Measurements from ENCODE around the gene XBP1.

XBP1 gene

DNA sequence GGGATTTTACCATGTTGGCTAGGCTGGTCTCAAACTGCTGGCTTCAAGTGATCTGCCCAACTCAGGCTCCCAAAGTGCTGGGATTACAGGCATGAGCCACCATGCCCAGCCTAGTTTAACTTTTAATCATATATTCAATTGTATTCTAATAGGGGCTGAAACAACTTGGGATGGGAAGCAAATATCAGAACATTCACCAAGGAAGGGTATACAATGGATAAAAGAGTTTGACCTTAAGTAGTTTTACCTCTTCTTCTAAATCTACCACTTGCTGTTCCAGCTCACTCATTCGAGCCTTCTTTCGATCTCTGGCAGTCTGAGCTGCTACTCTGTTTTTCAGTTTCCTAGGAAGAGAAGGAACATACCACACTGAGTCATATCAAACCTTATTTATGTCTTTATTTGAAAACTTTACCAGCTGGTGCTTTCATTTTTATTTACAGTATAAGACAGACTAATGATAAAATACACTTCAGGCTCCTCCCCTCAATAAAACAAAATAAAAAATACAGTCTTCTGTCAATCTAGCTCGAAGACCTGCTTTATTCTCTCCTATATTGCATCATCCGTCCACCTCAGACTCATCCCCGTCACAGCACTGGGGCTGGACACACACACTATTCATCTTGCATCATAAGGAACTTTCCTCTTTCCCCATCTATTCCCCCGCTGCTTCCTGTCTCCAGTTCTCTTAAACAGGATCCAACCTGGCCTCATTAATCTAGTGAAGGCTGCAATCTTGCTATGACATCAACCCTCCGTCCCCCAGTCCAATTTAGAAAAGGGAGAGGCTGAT, 1.4 kb downstream of the XBP1 start:
- Histone ChIP-seq H3K9me2 (ENCODE audit: low read depth, low read length) (no peaks in the 10 kb centered on the region), H3K9ac (ENCODE audit: low read length) (peak overlapping the region; percentile 80; the same call in 1 of the 2 replicates), H3K27ac (ENCODE audit: low read depth, low read length, poor library complexity, severe bottlenecking) (no peak overlapping the region), H3K79me2 (ENCODE audit: insufficient read depth, low read length) (no peaks in the 10 kb centered on the region), H3K4me1 (ENCODE audit: insufficient read depth, low read length, severe bottlenecking) (peaks cover 35% of the 10 kb centered on the region), H3F3A (ENCODE audit: insufficient read depth, low read length) (no peaks in the 10 kb centered on the region; the same call in 1 of the 2 replicates), H3K4me2 (ENCODE audit: low read length) (peak overlapping the region; percentile 71), H3K27me3 (ENCODE audit: insufficient read depth, low read length) (peaks cover 7% of the 10 kb centered on the region; the same call in 1 of the 2 replicates), H3K9me3 (ENCODE audit: low read length) (no peaks in the 10 kb centered on the region), H3K36me3 (ENCODE audit: insufficient read depth, low read length) (peaks cover 35% of the 10 kb centered on the region), H2AFZ (ENCODE audit: low read length) (no peak overlapping the region), H3K4me3 (ENCODE audit: low read depth, low read length, poor library complexity, severe bottlenecking) (peak overlapping the region; percentile 88), H4K20me1 (ENCODE audit: insufficient read depth, low read length) (no peaks in the 10 kb centered on the region)
- TF ChIP-seq CTCF (IDR thresholded peaks at IDR 0.05; ENCODE audit: low read length): no peak
- TF ChIP-seq EZH2 (IDR thresholded peaks at IDR 0.05; ENCODE audit: borderline replicate concordance, low read length): no peak

DNA sequence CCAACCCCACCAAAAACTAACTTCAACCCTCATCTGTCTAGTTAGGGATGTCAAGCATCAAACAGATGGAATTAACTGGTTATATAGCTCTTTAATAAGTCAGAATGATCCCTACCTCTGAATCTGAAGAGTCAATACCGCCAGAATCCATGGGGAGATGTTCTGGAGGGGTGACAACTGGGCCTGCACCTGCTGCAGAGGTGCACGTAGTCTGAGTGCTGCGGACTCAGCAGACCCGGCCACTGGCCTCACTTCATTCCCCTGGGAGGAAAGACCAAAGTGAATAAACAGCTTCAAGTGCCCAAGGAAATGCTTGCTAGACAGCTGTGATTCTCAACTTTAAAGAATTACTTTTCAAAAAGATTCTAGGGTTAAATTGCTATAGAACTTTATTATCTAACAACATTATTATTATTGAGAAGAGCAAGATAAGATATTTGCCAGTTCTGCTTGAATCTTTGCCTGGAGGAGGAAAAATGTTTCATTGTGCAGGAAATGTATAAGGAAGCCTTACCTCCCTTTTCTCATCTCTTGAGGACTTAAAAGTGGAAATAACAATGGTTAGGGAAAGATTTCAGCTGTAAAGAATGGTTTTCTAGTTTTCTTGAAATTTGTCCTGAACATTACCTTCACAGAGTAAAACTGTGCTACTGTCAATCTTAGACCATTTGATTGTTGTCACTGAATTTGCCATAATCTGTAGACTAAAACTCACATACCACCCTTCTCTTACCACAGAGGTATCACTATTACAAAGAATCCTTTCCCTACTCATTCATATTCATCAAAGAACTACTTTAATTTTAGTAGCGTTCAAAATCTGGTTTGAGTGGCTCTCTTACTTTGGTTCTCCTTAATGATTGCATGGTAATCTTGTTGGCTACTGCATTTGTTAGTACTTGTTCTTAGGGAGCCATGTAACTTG, 4.2 kb downstream of the XBP1 start:
- Histone ChIP-seq H3K4me3 (ENCODE audit: low read depth, low read length, poor library complexity, severe bottlenecking) (no peak overlapping the region), H3K79me2 (ENCODE audit: insufficient read depth, low read length) (no peaks in the 10 kb centered on the region), H3K9ac (ENCODE audit: low read length) (no peak overlapping the region), H3K27ac (ENCODE audit: low read depth, low read length, poor library complexity, severe bottlenecking) (no peak overlapping the region), H4K20me1 (ENCODE audit: insufficient read depth, low read length) (no peaks in the 10 kb centered on the region), H3F3A (ENCODE audit: insufficient read depth, low read length) (no peaks in the 10 kb centered on the region), H3K9me3 (ENCODE audit: low read length) (no peaks in the 10 kb centered on the region), H2AFZ (ENCODE audit: low read length) (no peak overlapping the region), H3K27me3 (ENCODE audit: insufficient read depth, low read length) (no peaks in the 10 kb centered on the region), H3K4me1 (ENCODE audit: insufficient read depth, low read length, severe bottlenecking) (peaks cover 42% of the 10 kb centered on the region), H3K9me2 (ENCODE audit: low read depth, low read length) (no peaks in the 10 kb centered on the region), H3K36me3 (ENCODE audit: insufficient read depth, low read length) (peaks cover 39% of the 10 kb centered on the region), H3K4me2 (ENCODE audit: low read length) (no peak overlapping the region)
- no peak for TF ChIP-seq EZH2 (IDR thresholded peaks at IDR 0.05; ENCODE audit: borderline replicate concordance, low read length)
- no peak for TF ChIP-seq CTCF (IDR thresholded peaks at IDR 0.05; ENCODE audit: low read length)

GRCh38 chr22:28795071-28795693, 5.2 kb downstream of the XBP1 start:
- no peaks in the 10 kb centered on the region for H3F3A ChIP-seq (ENCODE audit: insufficient read depth, low read length)
- H3K79me2 ChIP-seq (ENCODE audit: insufficient read depth, low read length): no peaks in the 10 kb centered on the region
- no peak overlapping the region for H2AFZ ChIP-seq (ENCODE audit: low read length)
- TF ChIP-seq CTCF (IDR thresholded peaks at IDR 0.05; ENCODE audit: low read length) (no peak), EZH2 (IDR thresholded peaks at IDR 0.05; ENCODE audit: borderline replicate concordance, low read length) (no peak)
- no peak overlapping the region for H3K4me2 ChIP-seq (ENCODE audit: low read length)
- H3K36me3 ChIP-seq (ENCODE audit: insufficient read depth, low read length): peaks cover 39% of the 10 kb centered on the region
- no peaks in the 10 kb centered on the region for H3K9me2 ChIP-seq (ENCODE audit: low read depth, low read length)
- no peaks in the 10 kb centered on the region for H4K20me1 ChIP-seq (ENCODE audit: insufficient read depth, low read length)
- H3K9ac ChIP-seq (ENCODE audit: low read length): no peak overlapping the region
- H3K27me3 ChIP-seq (ENCODE audit: insufficient read depth, low read length): no peaks in the 10 kb centered on the region
- no peak overlapping the region for H3K27ac ChIP-seq (ENCODE audit: low read depth, low read length, poor library complexity, severe bottlenecking)
- H3K4me3 ChIP-seq (ENCODE audit: low read depth, low read length, poor library complexity, severe bottlenecking): no peak overlapping the region
- H3K9me3 ChIP-seq (ENCODE audit: low read length): no peaks in the 10 kb centered on the region
- H3K4me1 ChIP-seq (ENCODE audit: insufficient read depth, low read length, severe bottlenecking): peaks cover 40% of the 10 kb centered on the region

Measured in OCI-LY1 (cell line).